NCI-H345 (cell line): ENCODE measurements around the gene GPA33.

ENCODE experiments used
- DNase-seq: peaks from one replicate; lab custom pipeline; 2025; lab: John Stamatoyannopoulos, UW

Gene GPA33

DNA sequence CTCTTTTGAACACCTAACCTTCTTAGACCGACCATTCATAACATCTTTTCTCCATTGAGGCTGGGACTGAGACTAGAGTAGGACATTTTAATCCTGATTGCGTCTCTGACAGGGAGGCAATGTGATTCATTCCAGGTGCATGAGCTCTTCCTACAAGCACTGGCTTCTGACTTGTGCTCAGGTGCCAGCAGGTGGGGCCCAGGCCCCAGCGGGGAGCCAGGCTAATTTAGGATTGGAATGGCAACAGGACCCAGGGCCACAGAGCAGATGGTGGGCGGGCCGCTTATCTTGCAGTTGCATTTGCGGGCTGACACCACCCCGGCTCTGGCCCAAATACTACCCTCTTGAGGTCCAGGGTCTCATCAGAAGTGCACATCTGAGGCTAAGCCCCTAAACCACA, 4.1 kb downstream of the GPA33 start:
- no peak for DNase-seq

DNA sequence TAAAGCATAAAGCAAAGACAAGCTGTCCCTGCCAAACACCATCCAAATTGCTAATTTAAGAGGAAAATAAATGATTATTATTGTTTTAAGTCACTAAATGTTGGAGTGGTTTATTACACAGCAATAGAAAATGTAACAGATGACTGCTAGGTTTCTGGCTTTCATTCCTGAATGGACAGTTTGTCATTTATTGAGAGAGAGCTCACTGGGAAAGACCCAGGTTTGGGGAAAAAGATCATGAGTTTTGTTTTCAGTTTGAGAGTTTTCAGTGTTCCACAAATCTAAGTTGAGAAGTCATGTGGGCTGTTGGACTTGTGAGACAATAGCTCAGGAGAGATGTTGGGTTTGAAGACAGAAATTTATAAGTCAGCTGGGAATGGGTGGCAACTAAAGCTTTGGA, 5.4 kb downstream of the GPA33 start:
- no peak for DNase-seq

DNA sequence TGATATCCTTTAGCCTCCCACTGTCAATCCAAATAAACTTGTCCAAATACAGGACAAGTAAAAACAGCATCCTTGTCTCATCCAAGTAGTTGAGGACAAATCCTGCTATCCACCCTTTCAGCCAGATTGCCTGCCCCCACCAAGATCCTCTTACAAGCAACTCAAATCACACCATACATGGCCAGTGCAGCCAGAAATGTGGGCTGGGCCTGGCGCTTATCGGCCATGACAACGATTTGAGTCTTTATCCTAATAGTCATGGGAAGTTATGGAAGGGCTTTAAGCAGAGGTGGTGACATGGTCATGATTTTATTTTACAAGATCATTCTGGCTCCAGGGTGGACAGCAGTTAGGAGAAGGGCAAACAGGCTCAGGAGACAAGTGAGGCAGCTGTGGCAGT, 6.3 kb downstream of the GPA33 start:
- DNase-seq: no peak

DNA sequence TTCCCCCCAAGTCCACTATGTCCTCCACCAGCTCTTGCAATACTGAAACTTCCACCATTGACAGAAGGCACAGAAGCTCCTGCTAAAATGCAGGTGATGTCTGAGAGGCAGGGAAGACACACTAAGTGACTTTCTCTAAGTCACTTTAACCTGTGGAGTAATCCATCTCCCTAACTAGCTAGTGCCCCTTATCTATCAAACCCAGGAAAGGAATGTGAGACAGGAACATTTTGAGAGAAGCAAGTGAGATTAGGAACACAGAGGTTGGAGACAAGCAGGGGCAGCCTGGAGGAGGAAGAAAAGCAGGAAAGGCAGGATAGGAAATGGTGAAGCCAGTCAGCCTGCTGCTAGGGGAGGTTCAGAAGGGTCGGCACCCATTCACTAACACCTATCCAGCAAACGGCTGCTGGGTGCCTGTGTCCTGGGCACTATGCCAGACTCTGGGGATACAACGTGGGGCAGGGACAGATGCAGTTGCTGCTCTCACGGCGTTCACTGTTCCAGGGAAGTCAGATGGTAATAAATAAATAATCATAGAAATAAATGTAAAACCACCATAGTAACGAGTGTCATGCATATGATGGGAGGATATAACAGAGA, 7.0 kb downstream of the GPA33 start:
- peak; percentile 81 for DNase-seq

DNA sequence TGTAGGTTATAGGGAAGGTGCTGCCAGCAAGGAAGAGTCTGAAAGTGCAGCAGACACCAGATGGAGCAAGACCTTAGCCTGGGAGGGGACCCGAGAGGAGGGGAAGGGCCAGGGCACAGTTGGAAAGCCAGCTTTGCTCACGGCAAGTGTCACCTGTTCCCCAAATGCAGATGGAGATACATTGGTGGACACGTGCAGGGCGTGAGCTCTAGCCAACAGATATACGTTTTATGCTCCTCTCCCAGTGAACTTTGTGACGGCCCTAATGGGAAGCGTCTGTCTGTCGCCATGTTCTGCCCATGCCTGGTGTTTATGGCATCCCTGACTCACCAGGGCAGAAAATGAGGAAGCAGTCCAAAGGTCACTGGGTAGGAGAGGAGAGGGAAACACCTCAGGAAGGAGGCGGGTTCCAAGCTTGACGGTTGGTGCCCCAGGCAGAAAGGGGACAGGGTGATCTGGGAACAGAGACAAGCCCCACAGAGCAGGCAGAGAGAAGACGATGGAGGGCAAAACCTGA, 7.6 kb downstream of the GPA33 start:
- no peak for DNase-seq

DNA sequence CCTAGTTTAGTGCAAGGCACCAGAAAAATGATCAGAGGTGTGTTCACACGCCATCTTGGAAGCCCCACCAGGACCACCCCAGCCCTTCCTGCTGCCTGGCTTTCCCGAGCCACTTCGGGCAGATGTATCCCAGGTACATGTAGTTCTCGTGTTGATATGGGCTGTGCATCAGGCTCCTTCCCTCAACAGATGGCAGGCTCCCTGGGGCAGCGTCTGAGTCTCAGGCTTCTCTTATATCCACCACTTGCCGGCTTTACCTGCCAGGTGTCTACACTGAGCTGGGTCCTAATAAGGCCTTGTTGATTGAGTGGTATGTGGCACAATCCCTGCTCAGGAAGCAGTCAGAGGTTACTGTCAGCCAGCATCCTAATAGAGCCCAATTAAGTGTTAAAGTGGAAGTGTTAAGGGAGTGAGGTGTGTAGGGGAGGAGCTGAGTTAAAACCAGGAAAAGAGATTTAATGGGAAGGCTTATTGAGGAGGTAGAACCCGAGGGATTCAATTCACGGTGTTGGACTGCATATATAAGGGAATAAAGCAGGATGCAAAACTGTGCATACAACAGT, 8.5 kb downstream of the GPA33 start:
- DNase-seq: no peak

DNA sequence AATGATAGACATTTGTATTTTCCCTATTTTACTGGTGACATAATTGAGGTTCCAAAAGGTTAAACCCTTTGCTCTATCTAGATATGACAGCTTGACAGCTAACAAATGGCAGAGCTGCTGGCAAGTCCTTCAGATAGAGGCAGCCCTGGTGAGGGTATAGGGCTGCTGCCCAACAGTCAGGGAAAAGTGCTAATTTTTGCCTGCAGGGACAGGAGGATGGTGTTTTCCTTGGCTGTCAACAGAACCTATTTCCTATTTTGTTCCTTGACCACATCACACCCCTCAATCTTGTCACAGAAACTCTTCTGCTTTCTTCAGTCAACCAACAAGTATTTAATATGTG, 12.3 kb downstream of the GPA33 start:
- DNase-seq: no peak

DNA sequence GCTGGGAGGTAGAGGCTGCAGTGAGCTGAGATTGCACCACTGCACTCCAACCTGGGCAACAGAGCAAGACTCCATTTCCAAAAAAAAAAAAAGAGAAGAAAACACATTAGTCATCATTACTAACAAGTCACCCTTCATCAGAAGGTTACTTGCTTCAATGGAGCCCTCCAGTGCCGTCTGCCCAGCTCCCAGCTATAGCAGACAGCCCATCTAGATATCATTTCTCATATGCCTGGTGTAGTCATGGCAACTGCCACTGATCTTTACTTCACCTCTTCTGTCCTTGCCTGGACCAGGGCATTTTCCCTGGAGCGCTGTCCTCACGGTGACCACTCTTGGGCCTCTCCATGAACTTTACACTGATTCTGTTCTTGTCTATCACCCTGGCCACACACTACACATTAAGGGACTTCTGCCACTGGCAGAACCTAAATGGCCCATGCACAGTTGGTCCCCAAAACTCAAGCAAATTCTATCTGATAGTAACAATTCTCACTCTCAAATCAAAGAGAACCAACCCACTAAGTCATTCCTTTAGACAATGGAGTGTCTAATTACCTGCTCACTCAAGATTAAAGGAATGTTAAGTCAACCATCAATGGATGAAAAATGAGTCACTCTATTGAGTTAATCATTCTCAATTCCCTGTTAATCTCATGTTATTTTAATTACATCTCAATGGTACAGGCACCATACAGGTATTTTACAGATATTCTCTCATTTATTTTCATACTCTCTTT, 12.9 kb downstream of the GPA33 start:
- no peak for DNase-seq

DNA sequence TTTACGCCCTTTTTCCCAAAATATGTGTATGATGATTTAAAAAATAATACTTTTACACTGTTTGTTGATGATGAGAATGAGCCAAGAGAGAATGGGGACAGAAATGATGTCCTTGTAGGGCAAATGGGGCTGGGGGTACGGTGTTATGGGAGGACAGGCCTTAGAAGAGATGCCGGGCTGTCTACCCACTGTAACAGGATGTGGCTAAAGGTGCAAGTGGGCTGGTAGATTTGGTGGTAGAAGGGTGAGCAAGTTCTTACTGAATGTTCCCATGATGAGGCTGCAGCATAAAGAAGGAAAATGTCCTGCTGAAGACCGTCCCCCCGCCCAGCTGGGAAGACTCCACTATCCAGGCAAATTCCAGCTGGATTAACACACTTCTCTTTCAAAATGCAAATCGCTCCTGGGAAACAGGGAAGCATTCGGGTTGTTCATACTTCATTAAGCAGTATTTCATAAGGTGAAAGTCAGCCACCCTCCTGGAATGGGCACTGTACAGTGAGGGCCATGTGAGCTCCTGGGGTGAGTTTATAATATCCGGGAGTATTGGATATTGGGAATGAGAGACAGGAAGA, 14.0 kb downstream of the GPA33 start:
- no peak for DNase-seq

DNA sequence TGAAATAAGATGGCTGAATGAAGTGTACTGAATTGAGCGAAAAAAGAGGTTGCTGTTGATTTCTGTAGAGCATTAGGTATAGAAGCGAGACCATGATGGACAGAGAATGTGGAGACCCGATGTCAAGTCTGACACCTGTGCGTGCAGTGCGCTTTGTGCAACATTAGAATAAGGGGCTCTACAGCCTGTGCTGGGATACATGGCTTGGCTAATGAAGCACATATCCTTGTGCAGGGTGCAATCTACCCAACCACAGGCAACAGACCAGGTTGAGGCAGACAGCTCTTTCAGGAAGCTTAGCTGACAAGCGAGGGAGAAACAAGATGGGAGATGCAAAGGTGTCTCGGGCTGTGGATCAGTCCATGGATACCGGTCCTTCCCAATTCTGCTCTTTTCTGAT, 18.9 kb downstream of the GPA33 start:
- no peak for DNase-seq

DNA sequence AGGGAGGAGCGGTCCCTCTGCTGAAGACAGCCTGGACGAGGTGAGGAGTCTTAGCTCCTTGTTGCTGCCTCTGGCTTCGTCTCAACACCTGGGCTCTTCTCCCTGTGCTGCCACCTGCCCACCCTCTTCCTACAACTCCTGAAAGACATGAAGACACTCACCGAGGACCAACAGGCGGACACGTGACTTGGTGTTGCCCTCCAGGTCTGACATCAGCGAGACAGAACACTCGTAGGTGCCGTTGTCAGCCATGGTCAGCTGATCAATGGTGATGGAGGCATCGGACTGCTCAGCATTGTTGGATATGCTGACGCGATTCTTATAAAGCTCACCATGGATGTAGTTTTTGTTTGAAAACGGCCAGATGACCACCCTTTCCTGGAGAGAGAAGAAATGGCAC, 21.4 kb downstream of the GPA33 start:
- no peak for DNase-seq

DNA sequence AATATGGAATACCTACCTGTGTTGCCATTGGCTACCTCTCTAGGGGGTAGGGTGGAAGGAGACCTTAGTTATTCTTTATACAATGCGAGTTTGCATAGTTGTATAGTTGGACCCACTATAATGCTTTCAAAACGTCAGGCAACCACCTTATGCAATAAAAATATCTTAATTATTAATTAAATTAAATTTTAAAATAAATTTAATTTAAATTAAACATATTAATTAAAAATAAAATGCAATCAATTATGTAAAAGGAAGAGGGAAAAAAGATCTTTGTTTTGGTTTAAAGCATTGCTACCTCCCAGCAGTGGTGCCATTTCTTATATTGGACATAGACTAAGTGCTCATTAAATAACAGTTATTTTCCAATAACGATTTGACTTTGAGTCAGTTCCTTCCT, 22.3 kb downstream of the GPA33 start:
- DNase-seq: no peak

DNA sequence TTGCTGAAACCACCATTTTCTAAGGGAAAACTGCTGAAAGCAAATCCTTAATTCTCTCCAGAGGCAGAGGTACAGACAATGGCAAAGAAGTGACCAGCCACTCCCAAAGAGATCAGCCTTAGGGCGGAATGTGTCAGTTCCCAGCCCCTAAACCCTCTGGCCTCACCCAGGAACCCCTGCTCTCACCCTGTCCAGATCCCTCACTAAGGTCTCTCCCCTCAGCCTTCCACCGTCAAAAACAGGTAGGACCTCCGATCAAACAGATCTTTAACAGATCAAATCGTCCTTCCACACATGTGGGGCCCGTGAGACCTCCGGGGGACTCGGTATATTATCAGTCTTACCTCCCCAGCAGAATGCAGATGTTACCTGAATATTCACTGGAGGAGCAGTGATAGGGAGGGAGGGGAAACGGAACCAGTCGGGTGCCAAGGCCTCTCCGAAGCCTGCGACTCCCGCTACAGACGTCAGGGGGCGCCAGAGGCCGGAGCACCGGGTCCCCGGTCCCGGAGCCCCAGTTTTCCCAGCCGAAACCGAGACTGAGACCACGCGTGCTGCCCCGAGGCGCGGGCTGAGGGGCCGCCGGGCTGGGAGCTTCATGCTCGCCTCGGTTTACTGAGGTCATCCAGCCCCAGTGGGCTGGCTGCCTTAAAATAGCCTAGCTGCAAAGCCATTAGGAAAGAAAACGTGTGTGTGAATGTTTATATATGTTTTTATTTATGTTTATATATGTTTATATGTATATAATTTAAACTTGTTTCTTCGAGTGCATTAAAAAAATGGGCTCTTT, 23.6 kb downstream of the GPA33 start:
- DNase-seq: peak; percentile 73

DNA sequence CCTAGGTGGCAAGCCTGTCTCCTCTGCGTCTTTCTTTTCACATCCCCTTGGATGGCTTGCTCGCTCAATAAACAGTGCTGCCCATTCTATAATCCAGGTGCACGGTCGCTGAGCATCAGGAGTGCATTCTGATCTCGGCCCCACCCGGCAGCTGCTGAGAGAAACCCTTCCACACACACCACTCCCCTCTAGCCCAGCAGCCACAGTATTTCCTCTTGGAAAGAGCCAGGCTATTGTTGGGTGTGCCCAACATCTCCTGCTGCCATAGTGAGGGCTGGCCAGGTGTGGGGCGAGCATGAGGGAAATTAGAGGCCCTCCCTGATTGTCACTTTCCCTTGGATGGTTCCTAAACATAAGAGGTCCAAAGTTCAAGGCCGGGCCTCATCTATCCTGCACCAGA, 24.7 kb downstream of the GPA33 start:
- DNase-seq: peak; percentile 53

DNA sequence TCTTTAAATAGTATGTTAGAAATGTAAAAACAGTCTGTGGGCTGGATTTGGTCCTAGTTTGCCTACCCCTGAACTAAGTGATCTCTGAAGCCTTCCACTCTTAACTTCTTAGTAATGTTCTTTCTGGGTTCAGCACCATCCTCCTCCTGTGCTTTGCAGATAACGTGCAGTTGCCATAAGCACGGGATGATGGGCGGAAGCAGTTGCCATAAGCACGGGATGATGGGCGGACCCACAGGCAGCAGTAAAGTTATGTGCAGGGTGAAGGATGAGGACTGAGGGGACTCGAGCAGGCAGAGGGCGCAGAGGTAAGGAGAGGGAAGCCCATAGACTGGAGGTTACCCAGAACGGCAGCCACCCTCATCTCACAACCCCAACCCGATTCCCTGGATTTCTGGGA, 25.6 kb downstream of the GPA33 start:
- DNase-seq: no peak

DNA sequence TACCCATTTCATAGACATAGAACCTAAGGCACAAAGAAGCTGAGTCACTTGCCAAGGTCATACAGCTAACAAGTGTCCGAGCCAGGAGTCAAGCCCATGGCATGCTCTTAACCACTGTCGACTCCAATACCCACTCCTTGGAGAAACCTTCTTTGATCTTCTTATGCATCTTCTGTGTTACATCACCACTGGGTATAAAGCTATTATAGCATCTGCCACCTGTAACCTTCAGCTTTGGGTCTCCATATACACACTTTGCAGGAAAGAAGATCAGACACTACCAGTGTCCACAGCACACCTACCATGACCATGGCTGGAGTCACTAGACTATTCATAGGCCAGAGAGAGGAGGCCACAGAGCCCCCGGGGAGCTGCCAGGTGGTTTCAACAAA, 29.1 kb downstream of the GPA33 start:
- DNase-seq: no peak

DNA sequence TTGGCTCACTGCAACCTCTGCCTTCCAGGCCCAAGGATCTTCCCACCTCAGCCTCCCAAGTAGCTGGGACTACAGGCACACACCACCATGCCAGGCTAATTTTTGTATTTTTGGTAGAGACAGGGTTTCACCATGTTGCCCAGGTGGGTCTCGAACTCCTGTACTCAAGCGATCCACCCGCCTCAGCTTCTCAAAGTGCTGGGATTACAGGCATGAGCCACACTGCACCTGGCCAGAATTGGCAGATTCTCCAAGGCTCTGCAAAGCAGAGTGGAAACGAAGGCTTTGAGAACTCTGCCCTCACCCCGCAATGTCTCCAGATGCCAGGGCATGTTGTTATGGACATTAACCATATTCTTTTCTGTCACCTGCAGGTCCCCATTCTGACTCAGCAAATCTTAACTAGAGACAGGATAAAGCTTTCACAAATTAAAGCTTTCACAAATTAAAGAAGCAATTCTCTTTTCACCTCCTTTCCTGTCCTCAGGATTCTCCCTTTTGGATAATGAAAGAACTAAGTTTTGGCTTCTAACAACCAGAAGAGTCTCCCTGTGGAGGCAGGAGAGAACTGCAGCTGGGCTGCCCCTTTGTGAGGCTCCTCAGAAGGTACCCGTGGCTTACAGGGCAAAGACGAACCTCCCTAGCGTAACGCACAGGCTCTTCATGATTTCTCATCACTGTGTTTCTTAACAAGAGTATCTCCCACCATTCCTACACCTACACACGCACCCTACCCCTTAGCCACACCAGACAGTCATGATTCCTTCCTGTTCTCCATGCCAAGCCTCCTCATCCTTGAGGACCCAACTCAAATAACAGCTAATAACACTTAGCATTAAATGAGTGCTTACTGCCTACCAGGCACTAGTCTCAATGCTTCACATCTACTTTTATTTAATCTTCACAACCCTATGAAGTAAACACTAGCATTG, 29.8 kb downstream of the GPA33 start:
- DNase-seq: no peak

DNA sequence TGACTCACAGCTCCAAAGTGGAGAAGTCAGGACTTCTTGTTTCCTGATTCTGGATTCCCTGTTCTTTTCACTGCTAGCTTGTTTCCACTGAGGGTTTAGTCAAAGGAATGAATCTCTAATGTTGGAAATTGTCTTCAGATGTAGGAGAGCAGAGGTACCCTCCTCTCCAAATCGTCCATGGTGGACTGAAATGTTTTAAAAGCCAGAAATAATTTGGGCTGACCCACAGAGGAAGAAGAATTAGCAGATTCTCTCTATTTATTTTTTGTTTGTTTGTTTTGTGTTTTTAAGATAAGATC, 30.4 kb downstream of the GPA33 start:
- no peak for DNase-seq

DNA sequence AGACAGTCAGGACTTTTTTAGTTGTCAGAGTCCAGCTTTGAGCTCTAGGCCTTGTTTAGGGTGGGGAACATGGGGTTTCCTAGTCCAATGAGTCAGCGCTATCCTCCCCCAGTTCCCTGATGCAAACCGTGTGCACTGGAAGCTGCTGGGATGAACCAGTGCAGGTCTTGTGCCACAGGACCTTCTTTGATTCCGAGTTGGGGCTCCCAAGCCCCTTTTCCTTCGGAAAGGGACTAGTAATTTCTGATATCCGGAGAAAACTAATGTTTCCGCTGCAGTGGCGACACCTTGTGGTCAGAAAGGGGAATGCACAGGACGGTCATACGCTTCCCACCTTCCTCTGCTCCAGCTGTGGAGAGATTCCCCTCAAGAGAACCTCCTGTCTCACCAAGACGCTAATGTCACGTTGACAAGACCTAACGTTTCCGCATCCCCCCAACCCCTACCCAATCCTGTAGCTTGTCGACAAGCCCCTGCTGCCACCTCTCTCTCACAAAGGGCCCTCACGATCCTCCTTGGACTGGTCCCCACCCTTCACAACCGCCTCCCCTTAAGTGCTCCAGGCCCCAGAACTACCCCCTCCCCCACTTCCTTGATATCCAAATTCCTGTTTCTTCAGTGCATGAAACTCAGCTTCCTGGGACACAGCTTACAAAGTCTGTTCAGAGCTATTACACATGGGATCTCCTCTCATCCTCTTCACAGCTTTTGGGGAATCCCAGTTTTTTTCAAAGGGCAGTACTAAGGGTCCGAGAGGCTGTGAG, 30.9 kb downstream of the GPA33 start:
- peak; percentile 66 for DNase-seq

DNA sequence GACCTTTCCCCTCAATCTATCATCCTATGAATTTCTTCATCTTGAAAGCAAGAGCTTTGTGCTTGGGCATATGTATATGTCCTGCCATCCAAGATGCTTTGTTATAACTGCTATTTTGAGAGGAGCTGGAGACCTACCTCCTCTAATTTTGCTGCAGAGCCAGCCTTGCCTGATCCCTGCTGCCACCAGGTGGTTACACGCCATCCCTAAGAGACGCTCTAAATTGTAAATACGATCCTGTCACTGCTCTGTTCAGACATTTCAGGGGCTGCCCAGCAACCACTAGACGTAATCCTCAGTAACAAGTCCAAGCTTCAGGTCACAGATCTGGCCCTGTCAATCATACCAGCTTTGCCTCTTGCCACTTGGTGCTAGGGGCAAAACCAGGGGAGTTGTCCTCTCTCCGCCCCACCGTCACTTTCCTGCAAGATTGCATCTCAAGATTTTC, 32.9 kb downstream of the GPA33 start:
- peak; percentile 87 for DNase-seq
